ENCODE data around the gene MFSD6.
"Not testable (repeated sequence)": the region's sequence is repeated elsewhere in the genome, so short reads cannot be mapped to it uniquely, and the experiment has no call there.

The MFSD6 gene

GRCh38 chr2:190462611-190463010 lies 54.5 kb downstream of the MFSD6 start:
- DNase-seq (ENCODE audit: low read depth in 2 of 2) = no peak

- DNase-seq (ENCODE audit: low read depth in 2 of 2) = no peak
These were observed 56.9 kb downstream of the MFSD6 start for GRCh38 chr2:190465060-190465459.

GRCh38 chr2:190466819-190467446 lies 58.8 kb downstream of the MFSD6 start:
- DNase-seq (ENCODE audit: low read depth in 2 of 2) = no peak

- DNase-seq (ENCODE audit: low read depth in 2 of 2) = no peak
These were observed 59.5 kb downstream of the MFSD6 start for GRCh38 chr2:190467575-190468083.

- DNase-seq (ENCODE audit: low read depth in 2 of 2) = not testable (repeated sequence)
These were observed 60.2 kb downstream of the MFSD6 start for GRCh38 chr2:190468354-190468753.

- DNase-seq (ENCODE audit: low read depth in 2 of 2) = no peak
These were observed 60.8 kb downstream of the MFSD6 start for GRCh38 chr2:190468814-190469569.

- DNase-seq (ENCODE audit: low read depth in 2 of 2) = no peak
These were observed 61.6 kb downstream of the MFSD6 start for GRCh38 chr2:190469771-190470170.

GRCh38 chr2:190470256-190470826 lies 62.2 kb downstream of the MFSD6 start:
- DNase-seq (ENCODE audit: low read depth in 2 of 2) = no peak

GRCh38 chr2:190477661-190478454 lies 69.7 kb downstream of the MFSD6 start:
- no peak for DNase-seq (ENCODE audit: low read depth in 2 of 2)

- no peak for DNase-seq (ENCODE audit: low read depth in 2 of 2)
These were observed 70.5 kb downstream of the MFSD6 start for GRCh38 chr2:190478572-190479195.

- no peak for DNase-seq (ENCODE audit: low read depth in 2 of 2)
These were observed 73.2 kb downstream of the MFSD6 start for GRCh38 chr2:190481339-190481738.

GRCh38 chr2:190482451-190482850 lies 74.3 kb downstream of the MFSD6 start:
- no peak for DNase-seq (ENCODE audit: low read depth in 2 of 2)

- no peak for DNase-seq (ENCODE audit: low read depth in 2 of 2)
These were observed 78.0 kb downstream of the MFSD6 start for GRCh38 chr2:190486037-190486623.

GRCh38 chr2:190488516-190489233 lies 80.5 kb downstream of the MFSD6 start:
- no peak for DNase-seq (ENCODE audit: low read depth in 2 of 2)

GRCh38 chr2:190489475-190489874 lies 81.3 kb downstream of the MFSD6 start:
- no peak for DNase-seq (ENCODE audit: low read depth in 2 of 2)

GRCh38 chr2:190490502-190490901 lies 82.3 kb downstream of the MFSD6 start:
- no peak for DNase-seq (ENCODE audit: low read depth in 2 of 2)

GRCh38 chr2:190493095-190493494 lies 84.9 kb downstream of the MFSD6 start:
- no peak for DNase-seq (ENCODE audit: low read depth in 2 of 2)

- DNase-seq (ENCODE audit: low read depth in 2 of 2) = not testable (repeated sequence)
These were observed 86.6 kb downstream of the MFSD6 start for GRCh38 chr2:190494600-190495227.

GRCh38 chr2:190497428-190497827 lies 89.3 kb downstream of the MFSD6 start:
- DNase-seq (ENCODE audit: low read depth in 2 of 2) = no peak

GRCh38 chr2:190499273-190499672 lies 91.1 kb downstream of the MFSD6 start:
- DNase-seq (ENCODE audit: low read depth in 2 of 2) = no peak

Data from stimulated activated CD8-positive, alpha-beta memory T cell treated with anti-CD3 and anti-CD28 coated beads, Interleukin-15, amount 100 ng/mL, for 48 hours (primary cell).